H1 (cell line): ENCODE results near the gene VPS35L. TPM values are rescaled to one million over a fixed set of nuclear protein-coding genes. Genes with fewer than 3 reads are reported as not detected.

Source experiments
- CTCF ChIA-PET: fragments of 300-600 bp; sonication (Branson Sonifier 250); formaldehyde crosslinking; loops from one replicate; lab custom pipeline; 2021; ENCODE audit not compliant: partially characterized antibody; lab: Charles Lee
- POLR2A ChIA-PET: fragments of 300-600 bp; sonication (Branson Sonifier 250); formaldehyde crosslinking; loops from one replicate; lab custom pipeline; 2021; ENCODE audit warnings: inconsistent platforms; ENCODE audit not compliant: partially characterized antibody; lab: Charles Lee
- DNase-seq, 2 experiments: peaks; one replicate each; pipeline versions ENCODE4 v3.0.0 to v3.0.0-alpha.2; 2010 to 2022; ENCODE audit warnings: low spot score in 2 of 2, low read depth in 1 of 2, mixed read lengths in 1 of 2
- FAIRE-seq: peaks from 2 replicates; lab custom pipeline; 2011; peaks lifted over from hg19 to GRCh38; lab: Jason Lieb, UNC
- H2AFZ ChIP-seq: 2 replicates; pipeline ENCODE4 v1.8.1; 2012; ENCODE audit warnings: low read length, inconsistent platforms
- H2AK5ac ChIP-seq: 2 replicates; pipeline ENCODE4 v1.6.1; 2013; ENCODE audit warnings: low read depth, low read length
- H2BK120ac ChIP-seq: replicated peaks from 2 replicates; pipeline ENCODE3; 2013; ENCODE audit warnings: low read depth, low read length, inconsistent platforms
- H2BK12ac ChIP-seq: 2 replicates; pipeline ENCODE4 v1.6.1; 2013; ENCODE audit warnings: low read depth, low read length
- H2BK15ac ChIP-seq: 2 replicates; pipeline ENCODE4 v1.6.1; 2013; ENCODE audit warnings: low read length
- H2BK20ac ChIP-seq: 2 replicates; pipeline ENCODE4 v1.6.1; 2013; ENCODE audit warnings: low read length
- H2BK5ac ChIP-seq: 2 replicates; pipeline ENCODE4 v1.6.1; 2013; ENCODE audit warnings: low read depth, low read length
- H3K14ac ChIP-seq: 2 replicates; pipeline ENCODE4 v1.6.1; 2013; ENCODE audit warnings: inconsistent platforms; ENCODE audit not compliant: insufficient read length
- H3K18ac ChIP-seq: 2 replicates; pipeline ENCODE4 v1.6.1; 2013; ENCODE audit warnings: low read length; ENCODE audit errors: extremely low read depth
- H3K23ac ChIP-seq: 2 replicates; pipeline ENCODE4 v1.6.1; 2013; ENCODE audit warnings: inconsistent platforms; ENCODE audit not compliant: insufficient read length
- H3K23me2 ChIP-seq: 2 replicates; pipeline ENCODE4 v1.6.1; 2013; ENCODE audit warnings: low read depth, low read length
- H3K27ac ChIP-seq: 2 replicates; pipeline ENCODE4 v1.6.1; 2011; ENCODE audit warnings: low read depth, low read length, inconsistent platforms
- H3K27me3 ChIP-seq, 4 experiments: replicated peaks in 1 of 4; 1 replicate in 1 of 4; 2 replicates in 3 of 4; pipeline versions ENCODE4 v1.6.1 to v1.8.1; 2011 to 2013; ENCODE audit warnings: low read length in 3 of 4, mild to moderate bottlenecking in 3 of 4, inconsistent platforms in 2 of 4, mixed read lengths in 2 of 4, moderate library complexity in 1 of 4; ENCODE audit not compliant: control insufficient read depth in 3 of 4, insufficient read depth in 3 of 4; ENCODE audit errors: extremely low read depth in 1 of 4
- H3K36me3 ChIP-seq, 4 experiments: 2 replicates each; pipeline versions ENCODE4 v1.6.1 to v1.8.1; 2011 to 2013; ENCODE audit warnings: mild to moderate bottlenecking in 4 of 4, low read length in 3 of 4, moderate library complexity in 2 of 4, control low read depth in 1 of 4, inconsistent platforms in 1 of 4; ENCODE audit not compliant: insufficient read depth in 4 of 4, control insufficient read depth in 2 of 4
- H3K4ac ChIP-seq: replicated peaks from 2 replicates; pipeline ENCODE3; 2013; ENCODE audit warnings: low read length, low read depth, mixed read lengths, inconsistent platforms; ENCODE audit not compliant: insufficient read length
- H3K4me1 ChIP-seq, 4 experiments: replicated peaks in 1 of 4; 1 replicate in 1 of 4; 2 replicates in 3 of 4; pipeline versions ENCODE4 v1.6.1 to v1.8.1; 2011 to 2013; ENCODE audit warnings: low read length in 3 of 4, inconsistent platforms in 2 of 4, mixed read lengths in 1 of 4; ENCODE audit not compliant: insufficient read depth in 4 of 4, control insufficient read depth in 3 of 4
- H3K4me2 ChIP-seq, 2 experiments: 2 replicates each; pipeline versions ENCODE4 v1.6.1 to v1.8.1; 2011 to 2013; ENCODE audit warnings: low read depth in 2 of 2, low read length in 2 of 2, control low read depth in 1 of 2, inconsistent platforms in 1 of 2, mild to moderate bottlenecking in 1 of 2; ENCODE audit not compliant: insufficient read depth in 1 of 2
- H3K4me3 ChIP-seq, 4 experiments: fragments of 200-600, 300-600 bp in 1 of 4; sonication (generic), shearing (Covaris generic), sonication (Bioruptor Twin) in 1 of 4; 2 replicates each; pipeline versions ENCODE4 v1.5.1 to v1.8.1; 2011 to 2016; ENCODE audit warnings: low read length in 4 of 4, low read depth in 3 of 4, control low read depth in 2 of 4, inconsistent platforms in 2 of 4, mild to moderate bottlenecking in 2 of 4, mixed read lengths in 1 of 4, moderate library complexity in 1 of 4; ENCODE audit not compliant: insufficient read depth in 2 of 4; ENCODE audit errors: extremely low read depth in 1 of 4
- H3K56ac ChIP-seq: replicated peaks from 2 replicates; pipeline ENCODE3; 2013; ENCODE audit warnings: low read depth, mild to moderate bottlenecking, mixed read lengths, low read length, inconsistent platforms; ENCODE audit not compliant: insufficient read length
- H3K79me1 ChIP-seq: 2 replicates; pipeline ENCODE4 v1.6.1; 2013; ENCODE audit warnings: low read depth, low read length, control low read depth
- H3K79me2 ChIP-seq, 2 experiments: 2 replicates each; pipeline versions ENCODE4 v1.6.1 to v1.8.1; 2012 to 2013; ENCODE audit warnings: low read length in 2 of 2, mild to moderate bottlenecking in 2 of 2, inconsistent platforms in 1 of 2; ENCODE audit not compliant: insufficient read depth in 2 of 2, control insufficient read depth in 1 of 2
- H3K9ac ChIP-seq, 4 experiments: replicated peaks in 1 of 4; 1 replicate in 1 of 4; 2 replicates in 3 of 4; pipeline versions ENCODE4 v1.6.1 to v1.8.1; 2011 to 2013; ENCODE audit warnings: low read depth in 3 of 4, low read length in 3 of 4, control low read depth in 2 of 4, mild to moderate bottlenecking in 2 of 4, moderate library complexity in 2 of 4, inconsistent platforms in 1 of 4; ENCODE audit errors: extremely low read depth in 1 of 4
- H3K9me3 ChIP-seq, 2 experiments: 2 replicates each; pipeline versions ENCODE4 v1.6.1 to v1.8.1; 2012 to 2013; ENCODE audit warnings: mild to moderate bottlenecking in 2 of 2, moderate library complexity in 2 of 2, control low read depth in 1 of 2, inconsistent platforms in 1 of 2, low read depth in 1 of 2, low read length in 1 of 2, mixed read lengths in 1 of 2; ENCODE audit not compliant: insufficient read depth in 2 of 2
- H4K20me1 ChIP-seq, 2 experiments: replicated peaks in 1 of 2; 2 replicates each; pipeline versions ENCODE3 to v1.8.1; 2011 to 2013; ENCODE audit warnings: inconsistent platforms in 2 of 2, low read length in 2 of 2, mild to moderate bottlenecking in 1 of 2; ENCODE audit not compliant: insufficient read depth in 2 of 2, control insufficient read depth in 1 of 2
- H4K5ac ChIP-seq: 2 replicates; pipeline ENCODE4 v1.6.1; 2013; ENCODE audit warnings: low read length, low read depth, mixed read lengths, inconsistent platforms; ENCODE audit not compliant: insufficient read length
- H4K8ac ChIP-seq: 2 replicates; pipeline ENCODE4 v1.8.0; 2013; ENCODE audit warnings: mild to moderate bottlenecking, moderate library complexity, low read length, inconsistent platforms; ENCODE audit not compliant: insufficient read depth; ENCODE audit errors: extremely low read depth
- H4K91ac ChIP-seq: replicated peaks from 2 replicates; pipeline ENCODE3; 2013; ENCODE audit warnings: low read length, mixed read lengths, inconsistent platforms; ENCODE audit not compliant: insufficient read length
- EP300 ChIP-seq, 2 experiments: IDR thresholded peaks; 1 replicate in 1 of 2; 2 replicates in 1 of 2; pipeline ENCODE4 v1.6.1; 2011 to 2012; ENCODE audit warnings: low read depth in 2 of 2, low read length in 2 of 2, mild to moderate bottlenecking in 2 of 2, borderline replicate concordance in 1 of 2, inconsistent platforms in 1 of 2, moderate library complexity in 1 of 2
- JUND ChIP-seq: IDR thresholded peaks from 2 replicates; pipeline ENCODE4 v1.6.1; 2011; ENCODE audit warnings: mild to moderate bottlenecking, improper control_type of control experiment, low read length
- TCF12 ChIP-seq: IDR thresholded peaks from 2 replicates; pipeline ENCODE4 v1.6.1; 2011; ENCODE audit warnings: low read depth, mild to moderate bottlenecking, low read length
- WGBS, 2 experiments: shearing (Covaris generic) in 1 of 2; methylation state at CpG; one replicate each; pipeline versions ENCODE4 v1.1.6 to v1.1.7; 2013 to 2015; ENCODE audit warnings: low lambda C conversion rate in 2 of 2, mixed read lengths in 2 of 2, inconsistent platforms in 1 of 2, low coverage in 1 of 2, missing lambda C conversion rate in 1 of 2; ENCODE audit not compliant: insufficient replicate concordance in 2 of 2, insufficient coverage in 1 of 2, insufficient read length in 1 of 2; ENCODE audit errors: extremely low coverage in 1 of 2, missing lambda C conversion rate in 1 of 2; 5-methylcytosine and 5-hydroxymethylcytosine counted together
- polyA plus RNA-seq, 7 experiments: library from polyadenylated mRNA; depleted of rRNA in 3 of 7; stranded (reverse) in 5 of 7; unstranded in 2 of 7; fragments of >200 nt in 5 of 7; fragments of 200-250 nt in 2 of 7; gene quantifications; 1 replicate in 5 of 7; 2 replicates in 1 of 7; 4 replicates in 1 of 7; pipeline versions ENCODE4 v1.2.1 to v1.2.3, GENCODE V29; 2011 to 2013; ENCODE audit warnings: missing spikeins in 2 of 7, mixed read lengths in 2 of 7
- total RNA-seq: library from RNA; stranded (reverse); fragmentation: NEBNext Ultra II Directional; extraction: Animal tissue kit (Norgen Biotek cat#: 25700); gene quantifications from 2 replicates; pipeline ENCODE4 v1.2.1, GENCODE V29; 2021
- TF ChIP-seq, protein P1 (sequence below), 3 experiments: IDR thresholded peaks; 1 replicate in 2 of 3; 2 replicates in 1 of 3; pipeline versions ENCODE4 v1.5.1 to v1.6.1; 2011; ENCODE audit warnings: low read length in 3 of 3, mild to moderate bottlenecking in 3 of 3, inconsistent platforms in 2 of 3, low read depth in 1 of 3, moderate library complexity in 1 of 3; ENCODE audit not compliant: insufficient read depth in 1 of 3; ENCODE audit errors: control extremely low read depth in 1 of 3

VPS35L gene
- total and polyA plus RNA-seq, 2 of the 8 experiments (the other 6 are each of a cell fraction or from before 2014, with no cell fraction given): 31.5 to 57.1 TPM

DNA sequence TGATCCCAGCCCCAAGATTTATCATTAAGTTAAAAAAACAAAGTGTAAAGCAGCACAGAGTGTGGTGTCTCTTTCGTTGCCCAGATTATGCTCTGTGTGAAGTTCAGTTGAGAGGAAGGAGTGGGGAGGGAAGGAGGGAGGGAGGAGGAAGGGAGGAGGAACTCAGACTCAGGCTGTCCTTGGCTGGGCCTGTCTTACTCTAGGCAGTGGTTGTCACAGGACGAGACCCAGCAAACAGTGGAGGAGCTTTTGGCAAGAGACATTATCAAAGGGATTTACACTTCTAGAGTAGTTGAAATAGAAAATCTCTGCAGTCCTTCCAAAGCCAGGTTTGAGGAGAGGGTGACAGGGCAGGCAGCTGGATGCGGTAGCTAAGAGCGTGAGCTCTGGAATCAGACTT is 134.7 kb downstream of the VPS35L start:
- H2BK20ac ChIP-seq: no peak overlapping the region
- no peak for DNase-seq
- no peak overlapping the region for H3K27ac ChIP-seq
- no peak overlapping the region for H3K9ac ChIP-seq
- H3K18ac ChIP-seq: no peak overlapping the region
- H4K8ac ChIP-seq: no peak overlapping the region; the same call in 1 of the 2 replicates
- H2BK15ac ChIP-seq: no peak overlapping the region
- no peaks in the 10 kb centered on the region; a peak in 1 of 4 replicates for H3K79me2 ChIP-seq
- H3K4me3 ChIP-seq: no peak overlapping the region
- no peak overlapping the region for H3K4ac ChIP-seq
- H3K4me2 ChIP-seq: no peak overlapping the region
- H4K91ac ChIP-seq: no peak overlapping the region
- no peaks in the 10 kb centered on the region for H3K27me3 ChIP-seq
- no peak overlapping the region for H2BK120ac ChIP-seq
- no peak overlapping the region for H4K5ac ChIP-seq
- no peak overlapping the region for H3K14ac ChIP-seq
- FAIRE-seq: no peak
- no peaks in the 10 kb centered on the region for H3K4me1 ChIP-seq
- no peaks in the 10 kb centered on the region for H4K20me1 ChIP-seq
- H2AK5ac ChIP-seq: no peak overlapping the region
- peaks cover 0 to 2% of the 10 kb centered on the region in 2 experiments; a peak in 1 of 4 replicates for H3K9me3 ChIP-seq
- POLR2A ChIA-PET: interaction anchor here (1.0 to 1.2 kb wide), 2 partner anchors 10 to 11 kb away, joined by 3 read pairs; no protein-coding TSS in a partner anchor
- CTCF ChIA-PET: interaction anchor here (0.6 to 1.1 kb wide), 3 partner anchors 9 to 45 kb away, joined by 3 to 4 read pairs (median 4); no protein-coding TSS in a partner anchor
- H2BK5ac ChIP-seq: no peak overlapping the region; the same call in 1 of the 2 replicates
- H2AFZ ChIP-seq: no peak overlapping the region
- WGBS, 2 experiments: 93% methylated on average over 4 of the region's 4 CpGs; no CpG with 5 or more reads in 1 of the 2 experiments
- no peaks in the 10 kb centered on the region for H3K23me2 ChIP-seq
- no peak overlapping the region for H3K23ac ChIP-seq
- H3K36me3 ChIP-seq: peaks cover 2 to 15% (median 5%) of the 10 kb centered on the region in 4 experiments; a peak in 5 of 8 replicates
- no peak overlapping the region for H2BK12ac ChIP-seq
- no peaks in the 10 kb centered on the region for H3K79me1 ChIP-seq
- H3K56ac ChIP-seq: no peak overlapping the region
- TF ChIP-seq JUND (no peak), TCF12 (no peak), EP300 (IDR thresholded peaks at IDR 0.05; ENCODE audit: borderline replicate concordance in 1 of 2, low read depth in 2 of 2, low read length in 2 of 2) (no peak)
- TF ChIP-seq, protein P1, sequence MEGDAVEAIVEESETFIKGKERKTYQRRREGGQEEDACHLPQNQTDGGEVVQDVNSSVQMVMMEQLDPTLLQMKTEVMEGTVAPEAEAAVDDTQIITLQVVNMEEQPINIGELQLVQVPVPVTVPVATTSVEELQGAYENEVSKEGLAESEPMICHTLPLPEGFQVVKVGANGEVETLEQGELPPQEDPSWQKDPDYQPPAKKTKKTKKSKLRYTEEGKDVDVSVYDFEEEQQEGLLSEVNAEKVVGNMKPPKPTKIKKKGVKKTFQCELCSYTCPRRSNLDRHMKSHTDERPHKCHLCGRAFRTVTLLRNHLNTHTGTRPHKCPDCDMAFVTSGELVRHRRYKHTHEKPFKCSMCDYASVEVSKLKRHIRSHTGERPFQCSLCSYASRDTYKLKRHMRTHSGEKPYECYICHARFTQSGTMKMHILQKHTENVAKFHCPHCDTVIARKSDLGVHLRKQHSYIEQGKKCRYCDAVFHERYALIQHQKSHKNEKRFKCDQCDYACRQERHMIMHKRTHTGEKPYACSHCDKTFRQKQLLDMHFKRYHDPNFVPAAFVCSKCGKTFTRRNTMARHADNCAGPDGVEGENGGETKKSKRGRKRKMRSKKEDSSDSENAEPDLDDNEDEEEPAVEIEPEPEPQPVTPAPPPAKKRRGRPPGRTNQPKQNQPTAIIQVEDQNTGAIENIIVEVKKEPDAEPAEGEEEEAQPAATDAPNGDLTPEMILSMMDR (IDR thresholded peaks at IDR 0.05; ENCODE audit: control extremely low read depth in 1 of 3, insufficient read depth in 1 of 3, low read depth in 1 of 3, low read length in 3 of 3): no peak
